Measurements from ENCODE around the gene SEPTIN1. TPM values are rescaled to one million over a fixed set of nuclear protein-coding genes. Genes with fewer than 3 reads are reported as not detected.
"Not testable (repeated sequence)": the region's sequence is repeated elsewhere in the genome, so short reads cannot be mapped to it uniquely, and the experiment has no call there.

SEPTIN1 gene
- total and polyA plus RNA-seq, 5 experiments from 2014 or later: 178 to 249 (median 222) TPM

DNA sequence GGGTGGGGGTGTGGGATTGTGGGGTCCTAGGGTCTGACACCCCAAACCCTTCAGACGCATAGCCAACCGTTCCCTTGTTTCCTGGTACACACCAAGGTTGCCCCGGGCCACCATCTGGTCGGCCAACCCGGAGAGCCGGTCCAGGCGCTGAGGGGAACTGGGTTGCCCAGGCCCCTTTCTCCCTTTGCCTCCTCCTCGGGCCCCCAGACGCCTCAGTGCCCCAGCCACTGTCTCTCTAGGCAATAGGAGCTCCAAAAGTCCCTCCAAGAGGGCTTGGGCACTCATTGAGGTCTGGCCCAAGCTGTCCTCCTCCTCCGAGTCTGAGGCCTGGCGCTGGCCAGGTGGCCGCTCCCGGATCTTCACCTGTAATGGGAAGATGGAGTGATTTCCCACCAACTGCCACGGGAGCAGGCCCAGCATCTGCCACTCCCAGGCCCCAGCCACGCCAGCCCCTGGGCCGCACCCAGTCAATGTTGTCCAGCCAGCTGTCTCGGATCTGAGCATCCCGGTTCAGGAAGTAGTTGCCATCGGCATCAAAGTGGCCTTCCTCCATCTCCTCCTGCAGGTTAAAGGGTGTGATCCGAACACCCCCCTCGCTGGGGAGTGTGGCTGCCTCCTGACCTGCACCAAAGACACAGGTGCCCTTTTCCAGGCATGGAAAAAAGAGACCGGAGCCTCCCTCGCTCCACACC, 28.8 kb downstream of the SEPTIN1 start:
- Mint-ChIP-seq H3K27ac (peak overlapping the region in 6 of 10 donors; percentile 14 to 99 (median 98)), H3K4me3 (peak overlapping the region; percentile 41 to 99 (median 94)), H3K4me1 (peaks cover 20 to 54% (median 44%) of the 10 kb centered on the region in 4 donors), H3K9me3 (no peaks in the 10 kb centered on the region), H3K36me3 (peaks cover 0 to 56% (median 0%) of the 10 kb centered on the region in 3 donors), H3K27me3 (no peaks in the 10 kb centered on the region)
- POLR2A ChIA-PET: interaction anchor here (0.5 to 4.7 kb wide), 13 partner anchors 10 to 258 kb away, joined by 3 to 48 read pairs (median 7); partner anchors contain the start of genes SEPTIN1, TBC1D10B and ZNF48
- DNase-seq: no peak
- ATAC-seq: no peak

DNA sequence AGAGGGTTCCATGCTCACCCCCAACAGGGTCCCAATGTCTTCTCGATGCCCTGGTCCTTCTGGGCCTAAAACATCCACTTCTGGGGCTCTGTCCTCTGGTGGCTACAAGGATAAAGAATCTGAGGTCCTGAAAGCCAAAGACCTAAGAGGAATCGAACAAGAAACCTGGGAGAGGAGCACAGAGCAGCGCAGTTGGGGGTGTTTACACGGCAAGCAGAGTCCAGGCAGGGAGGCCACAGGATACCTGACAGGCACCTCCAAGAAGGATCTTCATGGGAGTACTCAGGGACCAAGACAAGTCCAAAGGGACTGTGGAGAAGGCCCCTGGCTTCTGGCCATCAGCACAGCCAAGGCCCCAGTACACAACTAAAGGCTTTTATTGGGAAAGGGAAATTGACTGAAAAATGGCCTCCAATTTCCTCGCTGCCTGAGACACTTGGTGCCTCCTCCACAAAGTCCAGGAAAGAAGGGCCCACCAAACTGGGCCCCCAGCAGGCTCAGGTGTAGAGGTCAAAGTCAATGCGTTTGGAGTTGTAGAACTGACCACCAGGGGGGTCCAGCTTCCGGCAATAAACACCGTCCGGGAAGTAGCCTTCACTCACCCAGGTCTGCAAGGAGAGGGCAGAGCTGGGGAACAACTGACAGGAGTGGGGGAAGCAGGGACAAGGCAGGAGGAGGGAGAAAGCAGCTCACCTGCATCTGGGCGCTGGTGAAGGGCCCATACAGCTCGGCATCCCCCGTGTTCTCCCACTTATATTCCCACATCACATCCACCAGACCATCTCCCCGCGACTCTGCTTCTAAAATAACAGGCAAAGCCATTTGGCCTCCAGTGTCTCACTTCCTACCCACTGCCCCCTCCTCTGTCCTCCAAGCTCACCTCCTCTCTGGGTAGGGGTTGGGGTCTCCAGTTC, 29.6 kb downstream of the SEPTIN1 start:
- Mint-ChIP-seq H3K4me3 (peak overlapping the region; percentile 7 to 93 (median 39)), H3K27me3 (no peaks in the 10 kb centered on the region), H3K9me3 (no peaks in the 10 kb centered on the region), H3K36me3 (peaks cover 0 to 56% (median 0%) of the 10 kb centered on the region in 3 donors), H3K4me1 (peaks cover 20 to 54% (median 44%) of the 10 kb centered on the region in 4 donors), H3K27ac (peak overlapping the region in 7 of 10 donors; percentile 14 to 72 (median 30))
- POLR2A ChIA-PET: interaction anchor here (0.6 to 4.7 kb wide), 6 partner anchors 17 to 259 kb away, joined by 4 to 48 read pairs (median 11); partner anchors contain the start of gene TBC1D10B
- no peak for ATAC-seq
- no peak for DNase-seq

DNA sequence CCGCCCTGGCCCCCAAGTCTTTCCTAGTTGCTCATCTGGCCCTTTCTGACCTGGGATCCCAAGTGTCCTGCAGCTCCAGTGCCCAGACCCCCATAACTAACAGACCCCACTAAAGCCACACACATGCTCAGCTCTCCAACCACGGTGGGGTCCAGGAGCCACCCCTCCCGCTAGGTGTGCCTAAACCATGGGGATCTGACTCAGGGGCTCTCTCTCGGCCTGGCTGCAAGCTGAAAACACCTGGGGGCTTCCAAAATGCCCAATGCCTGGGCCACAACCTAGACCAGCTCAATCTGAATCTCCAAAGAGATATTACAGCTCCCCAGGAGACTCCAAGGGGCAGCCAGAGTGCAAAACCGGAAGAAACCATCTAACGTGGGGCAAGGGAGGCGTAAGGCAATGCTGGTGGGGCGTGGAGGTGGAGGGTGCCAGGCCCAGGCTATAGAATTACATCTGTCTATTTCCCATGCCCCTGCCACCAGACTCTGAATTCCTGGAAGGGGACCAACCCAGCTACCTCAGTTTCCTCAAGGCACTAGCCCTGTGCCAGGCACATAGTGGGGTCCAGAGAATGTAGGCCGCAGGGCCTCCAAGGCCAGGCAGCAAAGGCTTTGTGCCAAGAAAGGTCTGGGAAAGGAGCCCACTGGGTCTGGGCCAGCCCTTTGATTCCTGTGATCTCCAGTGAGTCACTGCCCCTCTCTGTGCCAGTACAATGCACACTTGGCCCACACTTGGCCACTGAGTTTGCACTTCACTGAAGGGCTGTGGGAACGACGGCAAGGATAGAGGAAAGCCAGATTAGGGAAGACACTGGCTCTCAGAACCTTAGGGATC, 30.6 kb downstream of the SEPTIN1 start:
- H3K4me3 Mint-ChIP-seq: peak overlapping the region in 3 of 10 donors; percentile 7 to 52 (median 36)
- POLR2A ChIA-PET: no interaction called here
- peak overlapping the region in 8 of 10 donors; percentile 17 to 89 (median 36) for H3K27ac Mint-ChIP-seq
- ATAC-seq (no peak), DNase-seq (no peak)
- H3K9me3 Mint-ChIP-seq: no peaks in the 10 kb centered on the region
- H3K27me3 Mint-ChIP-seq: no peaks in the 10 kb centered on the region
- peaks cover 16 to 54% (median 43%) of the 10 kb centered on the region in 4 donors for H3K4me1 Mint-ChIP-seq
- peaks cover 0 to 49% (median 0%) of the 10 kb centered on the region in 3 donors for H3K36me3 Mint-ChIP-seq

DNA sequence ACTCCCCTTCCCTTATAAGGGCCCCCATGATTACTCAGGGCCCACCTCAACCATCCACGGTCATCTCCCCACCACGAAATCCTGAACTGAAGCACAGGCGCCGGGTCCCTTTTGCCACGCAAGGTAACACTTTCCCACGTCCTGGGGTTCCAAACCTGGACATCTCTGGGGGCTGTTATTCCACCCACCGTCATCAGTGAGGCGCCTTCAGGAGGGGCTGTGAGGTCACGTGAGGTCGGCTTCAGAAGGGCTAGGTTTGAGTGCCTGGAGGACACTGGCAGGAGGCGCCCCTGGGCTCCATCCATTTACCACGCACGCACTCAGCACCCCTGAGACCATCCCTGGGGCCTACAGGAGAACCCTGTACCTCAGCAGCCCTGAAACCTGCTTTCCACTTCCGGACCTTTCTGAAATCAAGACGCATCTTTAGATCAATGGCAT, 31.3 kb downstream of the SEPTIN1 start:
- Mint-ChIP-seq H3K4me3 (no peak overlapping the region), H3K27me3 (no peaks in the 10 kb centered on the region), H3K36me3 (peaks cover 0 to 49% (median 0%) of the 10 kb centered on the region in 3 donors), H3K4me1 (peaks cover 12 to 50% (median 38%) of the 10 kb centered on the region in 4 donors), H3K9me3 (no peaks in the 10 kb centered on the region), H3K27ac (peak overlapping the region in 6 of 10 donors; percentile 28 to 89 (median 57))
- DNase-seq (no peak), ATAC-seq (no peak)
- POLR2A ChIA-PET: no interaction called here

DNA sequence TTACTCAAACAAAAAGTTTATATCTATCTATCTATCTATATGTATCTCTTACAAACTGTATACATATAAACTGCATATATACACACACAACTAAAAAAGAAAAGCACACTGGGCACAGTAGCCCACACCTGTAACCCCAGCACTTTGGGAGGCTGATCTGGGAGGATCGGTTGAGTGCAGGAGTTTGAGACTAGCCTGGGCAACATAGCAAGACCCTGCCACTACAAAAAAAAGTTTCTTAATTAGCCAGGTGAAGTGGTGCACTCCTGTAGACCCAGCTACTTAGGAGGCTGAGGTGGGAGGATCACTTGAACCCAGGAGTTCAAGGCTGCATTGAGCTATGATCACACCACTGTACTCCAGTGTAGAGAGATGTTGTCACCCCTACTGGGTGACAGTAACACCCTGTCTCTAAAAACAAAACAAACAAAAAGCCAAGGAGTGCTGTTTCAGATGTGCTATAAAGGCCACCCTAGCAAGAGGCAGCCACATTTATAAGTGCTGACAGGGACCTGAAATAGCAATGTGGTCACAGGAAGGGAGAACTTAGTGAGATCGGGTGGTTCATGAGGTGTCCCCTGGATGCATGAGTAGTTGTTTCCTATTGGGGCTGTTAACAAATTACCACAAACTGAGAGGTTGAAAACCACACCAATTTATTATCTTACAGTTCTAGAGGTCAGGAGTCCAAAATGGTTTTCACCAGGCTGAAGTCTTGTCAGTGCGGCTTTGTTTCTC, 32.1 kb downstream of the SEPTIN1 start:
- Mint-ChIP-seq H3K27ac (peak overlapping the region in 8 of 10 donors; percentile 34 to 80 (median 56)), H3K4me3 (peak overlapping the region in 2 of 10 donors; percentile 48 to 71), H3K36me3 (peaks cover 0 to 49% (median 0%) of the 10 kb centered on the region in 3 donors), H3K9me3 (no peaks in the 10 kb centered on the region), H3K27me3 (no peaks in the 10 kb centered on the region), H3K4me1 (peaks cover 10 to 48% (median 31%) of the 10 kb centered on the region in 4 donors)
- POLR2A ChIA-PET: no interaction called here
- no peak for DNase-seq
- no peak for ATAC-seq

- H3K9me3 Mint-ChIP-seq: no peaks in the 10 kb centered on the region
These were observed 32.7 kb downstream of the SEPTIN1 start for GRCh38 chr16:30349675-30350074.

DNA sequence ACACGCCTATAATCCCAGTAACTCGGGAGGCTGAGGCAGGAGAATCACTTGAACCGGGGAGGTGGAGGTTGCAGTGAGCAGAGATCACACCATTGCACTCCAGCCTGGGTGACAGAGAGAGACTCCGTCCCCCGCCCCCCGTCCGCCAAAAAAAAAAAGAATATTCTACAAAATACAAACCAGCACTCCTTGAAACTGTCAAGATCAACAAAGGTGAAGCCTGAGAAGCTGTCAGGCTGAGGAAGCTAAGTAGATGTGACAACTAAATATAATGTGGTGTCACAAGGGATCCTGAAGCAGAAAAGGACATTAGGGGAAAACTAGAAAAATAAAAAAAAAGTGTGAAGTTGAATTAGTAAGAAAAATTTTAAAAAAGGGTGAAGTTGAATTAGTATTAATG, 33.4 kb downstream of the SEPTIN1 start:
- H3K4me1 Mint-ChIP-seq: peaks cover 4 to 37% (median 19%) of the 10 kb centered on the region in 4 donors
- ATAC-seq: no peak
- H3K4me3 Mint-ChIP-seq: no peak overlapping the region

More at GRCh38 chr16:30349675-30350074, 32.7 kb downstream of the SEPTIN1 start:
- POLR2A ChIA-PET: interaction anchor here (1.0 kb wide), 1 partner anchor 32 kb away, joined by 3 read pairs; no protein-coding TSS in a partner anchor
- peak overlapping the region in 1 of 10 donors; percentile 42 for H3K4me3 Mint-ChIP-seq
- H3K27me3 Mint-ChIP-seq: no peaks in the 10 kb centered on the region
- peak overlapping the region in 8 of 10 donors; percentile 43 to 84 (median 70) for H3K27ac Mint-ChIP-seq
- peaks cover 7 to 44% (median 27%) of the 10 kb centered on the region in 4 donors for H3K4me1 Mint-ChIP-seq
- DNase-seq (no peak), ATAC-seq (no peak)
- H3K36me3 Mint-ChIP-seq: peaks cover 0 to 49% (median 0%) of the 10 kb centered on the region in 3 donors

GRCh38 chr16:30348113-30348512, 34.2 kb downstream of the SEPTIN1 start:
- H3K4me3 Mint-ChIP-seq: no peak overlapping the region
- ATAC-seq: no peak
- H3K9me3 Mint-ChIP-seq: no peaks in the 10 kb centered on the region
- POLR2A ChIA-PET: no interaction called here
- H3K27ac Mint-ChIP-seq: peak overlapping the region in 4 of 10 donors; percentile 32 to 58 (median 50)
- peaks cover 0 to 38% (median 0%) of the 10 kb centered on the region in 3 donors for H3K36me3 Mint-ChIP-seq
- peaks cover 4 to 31% (median 12%) of the 10 kb centered on the region in 4 donors for H3K4me1 Mint-ChIP-seq
- no peak for DNase-seq
- H3K27me3 Mint-ChIP-seq: no peaks in the 10 kb centered on the region

More for the DNA sequence above, 33.4 kb downstream of the SEPTIN1 start:
- no peaks in the 10 kb centered on the region for H3K27me3 Mint-ChIP-seq
- H3K27ac Mint-ChIP-seq: peak overlapping the region in 7 of 10 donors; percentile 3 to 80 (median 67)
- H3K9me3 Mint-ChIP-seq: no peaks in the 10 kb centered on the region
- peaks cover 0 to 46% (median 0%) of the 10 kb centered on the region in 3 donors for H3K36me3 Mint-ChIP-seq
- POLR2A ChIA-PET: interaction anchor here (1.0 kb wide), 1 partner anchor 32 kb away, joined by 3 read pairs; no protein-coding TSS in a partner anchor
- DNase-seq: no peak

DNA sequence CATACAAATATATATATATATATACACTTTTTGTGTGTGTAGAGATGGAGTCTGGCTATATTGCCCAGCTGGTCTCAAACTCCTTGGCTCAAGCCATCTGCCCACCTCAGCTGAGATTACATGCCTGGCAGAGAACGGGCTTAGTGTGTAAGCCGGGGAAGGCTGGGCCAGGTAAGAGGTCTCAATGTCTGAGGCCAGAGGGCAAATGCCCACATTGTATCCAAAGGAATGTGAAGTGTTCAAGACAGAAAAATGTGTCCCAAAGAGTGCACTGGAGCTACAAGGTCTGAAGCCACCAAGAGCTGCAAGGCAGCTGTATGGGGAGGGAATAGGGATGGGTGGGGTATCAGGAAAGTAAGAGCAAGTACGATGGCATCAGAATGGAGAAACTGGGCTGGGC, 36.1 kb downstream of the SEPTIN1 start:
- Mint-ChIP-seq H3K4me1 (peaks cover 0 to 23% (median 6%) of the 10 kb centered on the region in 4 donors), H3K27me3 (no peaks in the 10 kb centered on the region), H3K9me3 (no peaks in the 10 kb centered on the region), H3K4me3 (no peak overlapping the region), H3K36me3 (peaks cover 0 to 22% (median 0%) of the 10 kb centered on the region in 3 donors), H3K27ac (peak overlapping the region in 7 of 10 donors; percentile 5 to 51 (median 40))
- POLR2A ChIA-PET: interaction anchor here (0.9 to 1.5 kb wide), 2 partner anchors 9 to 11 kb away, joined by 3 read pairs; no protein-coding TSS in a partner anchor
- no peak for ATAC-seq
- no peak for DNase-seq

GRCh38 chr16:30343491-30343820, 38.9 kb downstream of the SEPTIN1 start:
- H3K36me3 Mint-ChIP-seq, ATAC-seq: not testable (repeated sequence)

More at GRCh38 chr16:30343491-30343820, 38.9 kb downstream of the SEPTIN1 start:
- not testable (repeated sequence) for DNase-seq, H3K9me3 Mint-ChIP-seq, H3K4me3 Mint-ChIP-seq, H3K27ac Mint-ChIP-seq, H3K27me3 Mint-ChIP-seq
- H3K4me1 Mint-ChIP-seq: peaks cover 3 to 19% (median 10%) of the 10 kb centered on the region in 4 donors
- POLR2A ChIA-PET: interaction anchor here (0.7 to 2.2 kb wide), 3 partner anchors 11 to 290 kb away, joined by 3 to 4 read pairs (median 3); a partner anchor contains a TSS
